ENCODE results near the gene MAK.
A peak's percentile ranks its signal among the peaks of the same experiment; 100 is the strongest.
"Not testable (repeated sequence)": the region's sequence is repeated elsewhere in the genome, so short reads cannot be mapped to it uniquely, and the experiment has no call there.

MAK gene

DNA sequence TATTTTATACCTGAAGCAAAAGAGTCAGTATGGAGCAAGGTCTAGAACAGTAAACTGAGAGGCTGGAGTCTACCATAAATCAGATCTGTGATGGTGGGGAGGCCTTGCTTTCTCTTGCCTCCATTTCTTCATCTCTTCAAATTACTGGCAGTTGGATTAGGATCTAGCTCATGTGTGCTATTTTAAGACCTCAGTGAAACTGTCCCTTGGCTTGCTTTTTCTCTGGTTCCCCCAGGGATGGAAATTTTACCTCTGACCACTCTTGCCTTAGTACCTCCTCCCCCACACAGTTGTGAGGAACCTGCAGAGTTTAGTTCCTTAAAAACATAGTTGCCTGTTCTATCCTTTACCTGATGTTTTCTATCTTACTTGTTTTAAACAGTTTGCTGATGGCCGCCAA lies 82.3 kb downstream of the MAK start:
- no peak for DNase-seq (ENCODE audit: low read depth, low spot score)
- CTCF ChIA-PET, result interaction anchor here (2.0 to 4.3 kb wide), 2 partner anchors 7 to 10 kb away, joined by 8 to 20 read pairs; partner anchors contain the start of gene TMEM14B

DNA sequence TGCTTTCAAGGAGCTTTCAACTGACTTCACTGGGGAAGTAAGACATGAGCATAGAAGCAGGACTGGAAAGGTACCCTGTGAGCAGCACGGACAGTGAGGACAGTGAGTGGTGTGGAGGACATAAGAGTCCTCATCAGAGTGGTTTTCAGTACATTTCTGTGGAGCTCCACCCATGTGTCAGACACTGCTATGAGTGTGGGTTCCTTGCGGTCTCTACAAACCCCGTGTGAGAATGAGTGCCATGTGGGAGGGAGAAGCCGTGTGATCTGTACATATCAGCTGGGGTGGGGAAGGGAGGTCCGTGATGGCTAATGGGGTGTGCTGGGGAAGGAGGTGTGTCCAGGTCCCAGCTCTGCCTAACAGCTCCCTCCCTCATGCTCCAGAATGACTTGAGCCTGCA lies 86.6 kb downstream of the MAK start:
- CTCF ChIA-PET; POLR2A ChIA-PET; DNase-seq (ENCODE audit: low read depth, low spot score); H3K4me3 ChIP-seq (ENCODE audit: low read depth, low read length): not testable (repeated sequence)

More for the DNA sequence above, 82.3 kb downstream of the MAK start:
- POLR2A ChIA-PET, result no interaction called here
- H3K4me3 ChIP-seq (ENCODE audit: low read depth, low read length), result no peak overlapping the region
- TF ChIP-seq, protein P1, sequence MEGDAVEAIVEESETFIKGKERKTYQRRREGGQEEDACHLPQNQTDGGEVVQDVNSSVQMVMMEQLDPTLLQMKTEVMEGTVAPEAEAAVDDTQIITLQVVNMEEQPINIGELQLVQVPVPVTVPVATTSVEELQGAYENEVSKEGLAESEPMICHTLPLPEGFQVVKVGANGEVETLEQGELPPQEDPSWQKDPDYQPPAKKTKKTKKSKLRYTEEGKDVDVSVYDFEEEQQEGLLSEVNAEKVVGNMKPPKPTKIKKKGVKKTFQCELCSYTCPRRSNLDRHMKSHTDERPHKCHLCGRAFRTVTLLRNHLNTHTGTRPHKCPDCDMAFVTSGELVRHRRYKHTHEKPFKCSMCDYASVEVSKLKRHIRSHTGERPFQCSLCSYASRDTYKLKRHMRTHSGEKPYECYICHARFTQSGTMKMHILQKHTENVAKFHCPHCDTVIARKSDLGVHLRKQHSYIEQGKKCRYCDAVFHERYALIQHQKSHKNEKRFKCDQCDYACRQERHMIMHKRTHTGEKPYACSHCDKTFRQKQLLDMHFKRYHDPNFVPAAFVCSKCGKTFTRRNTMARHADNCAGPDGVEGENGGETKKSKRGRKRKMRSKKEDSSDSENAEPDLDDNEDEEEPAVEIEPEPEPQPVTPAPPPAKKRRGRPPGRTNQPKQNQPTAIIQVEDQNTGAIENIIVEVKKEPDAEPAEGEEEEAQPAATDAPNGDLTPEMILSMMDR (IDR thresholded peaks at IDR 0.05; ENCODE audit: insufficient read depth, low read length, missing control alignments), result no peak

DNA sequence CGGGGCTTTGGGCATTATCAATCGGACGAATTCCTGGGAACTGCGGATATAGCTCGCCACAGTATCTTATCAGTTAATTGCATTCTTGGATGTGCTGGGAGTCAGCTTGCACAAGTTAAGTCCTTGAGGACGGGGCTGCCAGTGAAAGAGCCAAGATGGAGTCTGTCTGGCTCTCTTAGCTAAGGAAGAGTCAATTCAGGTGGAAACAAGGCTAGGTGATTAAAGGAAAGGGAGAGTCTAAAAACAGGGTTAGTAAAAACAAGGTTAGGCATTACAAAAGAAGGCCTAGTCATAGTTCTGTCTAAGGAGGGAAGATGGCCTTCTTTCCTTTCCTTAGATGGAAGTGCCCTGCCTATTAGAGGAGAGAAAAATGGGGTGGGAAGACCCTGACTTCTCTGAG lies 87.8 kb downstream of the MAK start:
- CTCF ChIA-PET, result not testable (repeated sequence)

DNA sequence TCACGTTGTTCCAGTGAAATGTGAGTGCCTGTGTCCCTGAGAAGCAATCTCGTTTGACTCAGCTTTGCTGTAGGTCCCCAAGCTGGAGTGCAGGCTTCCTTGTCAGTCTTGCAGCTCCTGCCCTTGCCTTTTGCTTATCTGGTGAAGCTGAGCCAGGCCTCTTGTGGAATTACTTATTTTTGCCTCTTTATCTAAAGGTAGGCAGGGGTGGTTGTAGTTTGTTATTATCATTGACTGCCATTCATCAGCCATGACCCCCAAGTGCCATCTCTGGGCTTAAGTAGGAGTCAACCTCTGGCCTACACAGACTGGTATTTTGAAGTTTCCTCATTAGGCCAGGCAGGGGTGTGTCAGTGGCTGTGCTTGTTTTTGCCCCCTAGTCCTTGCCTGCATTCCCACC lies 88.6 kb downstream of the MAK start:
- H3K4me3 ChIP-seq (ENCODE audit: low read depth, low read length), result no peak overlapping the region; the same call in 1 of the 2 replicates
- ChIA-PET POLR2A (no interaction called here), CTCF (interaction anchor here (1.9 to 2.9 kb wide), 2 partner anchors 8 to 52 kb away, joined by 5 to 20 read pairs; no protein-coding TSS in a partner anchor)
- TF ChIP-seq, protein P1 (IDR thresholded peaks at IDR 0.05; ENCODE audit: insufficient read depth, low read length, missing control alignments), result no peak
- no peak for DNase-seq (ENCODE audit: low read depth, low spot score)

More for the DNA sequence above, 87.8 kb downstream of the MAK start:
- POLR2A ChIA-PET; DNase-seq (ENCODE audit: low read depth, low spot score); H3K4me3 ChIP-seq (ENCODE audit: low read depth, low read length): not testable (repeated sequence)

DNA sequence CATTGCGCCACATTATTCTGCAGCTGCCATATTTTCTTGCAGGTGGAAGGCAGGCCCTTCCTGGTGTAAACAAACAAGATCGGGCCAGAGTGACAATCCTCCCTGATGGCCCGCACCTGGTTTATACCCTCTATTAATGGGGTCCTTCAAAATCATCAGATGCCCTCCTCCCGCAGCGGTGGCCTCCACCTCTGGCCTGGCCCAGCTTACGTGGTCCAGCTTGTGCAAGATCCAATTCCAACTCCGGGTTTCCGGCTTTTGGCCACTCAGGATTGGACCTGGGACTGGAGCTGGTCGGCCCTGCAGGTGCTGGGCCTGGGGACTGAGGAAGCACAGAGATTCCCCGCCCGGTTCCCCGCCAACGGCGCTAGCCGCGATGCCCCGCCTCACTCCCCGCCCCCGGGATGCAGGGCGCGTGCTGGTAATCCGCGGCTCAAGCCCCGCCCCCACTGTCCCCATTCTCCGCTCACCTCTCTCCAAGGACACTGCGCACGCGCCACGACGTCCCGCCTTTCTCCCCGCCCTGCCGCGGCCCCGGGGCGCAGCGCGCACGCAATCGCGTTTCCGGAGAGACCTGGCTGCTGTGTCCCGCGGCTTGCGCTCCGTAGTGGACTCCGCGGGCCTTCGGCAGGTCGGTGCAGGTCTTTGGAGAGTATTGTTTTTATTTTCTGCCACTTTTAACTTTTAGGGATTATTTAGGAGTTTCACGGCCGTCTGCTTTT lies 90.9 kb downstream of the MAK start, which contains the start of gene TMEM14B:
TMEM14B (plus strand) TSS at position 555 of the 722 bp plus-strand sequence. CDS start 1,441 bp downstream, outside the sequence.
- H3K4me3 ChIP-seq (ENCODE audit: low read depth, low read length), result peak within 1 kb of the TSS; percentile 90
- TF ChIP-seq, protein P1 (IDR thresholded peaks at IDR 0.05; ENCODE audit: insufficient read depth, low read length, missing control alignments), result no peak
- ChIA-PET POLR2A (interaction anchor here (1.7 kb wide), 1 partner anchor 25 kb away, joined by 8 read pairs; the partner anchor contains the start of gene TMEM14C), CTCF (interaction anchor here (1.0 to 2.9 kb wide), 8 partner anchors 7 to 1763 kb away, joined by 3 to 20 read pairs (median 4); no protein-coding TSS in a partner anchor)
- DNase-seq (ENCODE audit: low read depth, low spot score), result peak; percentile 50

DNA sequence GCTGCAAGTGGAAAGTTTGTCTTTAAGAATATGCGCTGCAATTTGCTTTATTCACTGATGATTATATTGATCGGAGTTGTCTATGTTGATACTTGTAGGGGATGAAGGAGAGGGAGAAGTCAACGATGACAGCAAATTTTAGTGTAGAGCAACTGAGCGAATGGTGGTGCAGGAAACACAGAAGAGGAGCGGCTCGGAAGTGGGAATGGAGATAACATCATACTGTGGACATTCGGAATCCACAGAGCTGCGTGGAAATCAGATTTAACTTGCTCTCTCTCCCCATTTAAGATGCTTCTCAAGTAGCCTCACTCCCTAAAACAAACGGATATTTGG lies 91.5 kb downstream of the MAK start:
- no peak for DNase-seq (ENCODE audit: low read depth, low spot score)
- ChIA-PET CTCF (interaction anchor here (1.3 to 1.9 kb wide), 4 partner anchors 8 to 14 kb away, joined by 3 to 8 read pairs (median 4); no protein-coding TSS in a partner anchor), POLR2A (interaction anchor here (0.9 kb wide), 1 partner anchor 24 kb away, joined by 3 read pairs; the partner anchor contains the start of gene TMEM14C)
- H3K4me3 ChIP-seq (ENCODE audit: low read depth, low read length), result peak overlapping the region; percentile 90
- TF ChIP-seq, protein P1 (IDR thresholded peaks at IDR 0.05; ENCODE audit: insufficient read depth, low read length, missing control alignments), result no peak

DNA sequence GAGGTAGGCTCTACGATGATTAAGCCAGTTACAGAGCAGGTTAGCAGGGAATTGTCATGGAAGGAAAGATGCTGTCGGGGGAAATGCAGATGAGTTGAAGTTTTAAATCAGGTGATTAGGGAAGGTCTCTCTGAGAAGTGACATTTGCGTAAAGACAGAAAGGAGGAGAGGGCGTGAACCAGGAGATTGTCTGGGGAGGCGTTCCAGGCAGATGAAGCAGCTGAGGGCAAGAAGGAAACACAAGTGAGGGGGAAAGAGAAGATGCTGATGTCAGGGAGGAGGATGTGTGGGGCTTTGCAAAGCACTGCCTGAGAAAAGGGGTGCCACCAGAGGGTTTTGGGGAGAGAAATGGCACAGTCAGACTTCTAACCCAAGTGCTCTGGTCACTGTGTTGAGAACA lies 93.2 kb downstream of the MAK start:
- TF ChIP-seq, protein P1 (IDR thresholded peaks at IDR 0.05; ENCODE audit: insufficient read depth, low read length, missing control alignments), result no peak
- H3K4me3 ChIP-seq (ENCODE audit: low read depth, low read length), result no peak overlapping the region
- ChIA-PET CTCF (interaction anchor here (1.2 kb wide), 1 partner anchor 22 kb away, joined by 3 read pairs; the partner anchor contains the start of gene TMEM14C), POLR2A (no interaction called here)
- no peak for DNase-seq (ENCODE audit: low read depth, low spot score)
